Measurements from ENCODE around the gene UBAP2.

GRCh38 chr9:33908114-33908513 is 140.6 kb downstream of the UBAP2 start:
- no peak for TF ChIP-seq CTCF (IDR thresholded peaks at IDR 0.05)
- no peak for TF ChIP-seq POLR2A (IDR thresholded peaks at IDR 0.05)
- TF ChIP-seq EP300 (IDR thresholded peaks at IDR 0.05): no peak

Data from tibial nerve (tissue), 4 donors.